ENCODE results near the gene CIITA. TPM values are rescaled to one million over a fixed set of nuclear protein-coding genes. Genes with fewer than 3 reads are reported as not detected.

Gene CIITA
- total and polyA plus RNA-seq, 10 of the 15 experiments (the other 5 are each of a cell fraction or from before 2014, with no cell fraction given) = 11.5 to 145 (median 49.7) TPM

GRCh38 chr16:10944249-10945064 is 67.5 kb downstream of the CIITA start, which contains the start of gene CLEC16A (continued):
- TF ChIP-seq RBBP5 (conservative IDR thresholded peaks at IDR 0.05) = no peak
- no peak for TF ChIP-seq STAT3 (IDR thresholded peaks at IDR 0.05; ENCODE audit: low read depth, low read length)
- TF ChIP-seq STAT1 (conservative IDR thresholded peaks at IDR 0.05) = peak; percentile 61; the same call in 1 of the 2 replicates
- no peak for TF ChIP-seq WRNIP1 (IDR thresholded peaks at IDR 0.05; ENCODE audit: borderline replicate concordance, low read depth, low read length)
- no peak for TF ChIP-seq ATF7 (IDR thresholded peaks at IDR 0.05; ENCODE audit: low read depth)
- peak; percentile 52; the same call in 1 of the 2 replicates for TF ChIP-seq MAX (IDR thresholded peaks at IDR 0.05; ENCODE audit: low read depth, low read length)
- no peak for TF ChIP-seq BCLAF1 (IDR thresholded peaks at IDR 0.05)
- TF ChIP-seq CTCF (IDR thresholded peaks at IDR 0.05 in 2 of 3, conservative IDR thresholded peaks at IDR 0.05 in 1 of 3; ENCODE audit: control insufficient read depth in 2 of 3, extremely low read depth in 1 of 3, insufficient read depth in 1 of 3, low read depth in 3 of 3, low read length in 3 of 3) = no peak
- TF ChIP-seq TBL1XR1 (IDR thresholded peaks at IDR 0.05; ENCODE audit: low read depth, low read length) = no peak; the same call in none of the 2 replicates
- no peak for TF ChIP-seq PAX8 (IDR thresholded peaks at IDR 0.05)
- peak; percentile 90 for TF ChIP-seq CHD2 (IDR thresholded peaks at IDR 0.05; ENCODE audit: borderline replicate concordance, low read depth, low read length)
- peak; percentile 91 for TF ChIP-seq ELK1 (IDR thresholded peaks at IDR 0.05; ENCODE audit: low read depth, low read length)
- TF ChIP-seq PML (IDR thresholded peaks at IDR 0.05; ENCODE audit: low read length) = no peak
- peak; percentile 83; the same call in 1 of the 2 replicates for TF ChIP-seq ZBTB40 (IDR thresholded peaks at IDR 0.05; ENCODE audit: borderline replicate concordance)
- no peak for TF ChIP-seq RAD21 (IDR thresholded peaks at IDR 0.05; ENCODE audit: insufficient read depth, low read depth, low read length)
